ENCODE results near the gene FOXM1.

DNA sequence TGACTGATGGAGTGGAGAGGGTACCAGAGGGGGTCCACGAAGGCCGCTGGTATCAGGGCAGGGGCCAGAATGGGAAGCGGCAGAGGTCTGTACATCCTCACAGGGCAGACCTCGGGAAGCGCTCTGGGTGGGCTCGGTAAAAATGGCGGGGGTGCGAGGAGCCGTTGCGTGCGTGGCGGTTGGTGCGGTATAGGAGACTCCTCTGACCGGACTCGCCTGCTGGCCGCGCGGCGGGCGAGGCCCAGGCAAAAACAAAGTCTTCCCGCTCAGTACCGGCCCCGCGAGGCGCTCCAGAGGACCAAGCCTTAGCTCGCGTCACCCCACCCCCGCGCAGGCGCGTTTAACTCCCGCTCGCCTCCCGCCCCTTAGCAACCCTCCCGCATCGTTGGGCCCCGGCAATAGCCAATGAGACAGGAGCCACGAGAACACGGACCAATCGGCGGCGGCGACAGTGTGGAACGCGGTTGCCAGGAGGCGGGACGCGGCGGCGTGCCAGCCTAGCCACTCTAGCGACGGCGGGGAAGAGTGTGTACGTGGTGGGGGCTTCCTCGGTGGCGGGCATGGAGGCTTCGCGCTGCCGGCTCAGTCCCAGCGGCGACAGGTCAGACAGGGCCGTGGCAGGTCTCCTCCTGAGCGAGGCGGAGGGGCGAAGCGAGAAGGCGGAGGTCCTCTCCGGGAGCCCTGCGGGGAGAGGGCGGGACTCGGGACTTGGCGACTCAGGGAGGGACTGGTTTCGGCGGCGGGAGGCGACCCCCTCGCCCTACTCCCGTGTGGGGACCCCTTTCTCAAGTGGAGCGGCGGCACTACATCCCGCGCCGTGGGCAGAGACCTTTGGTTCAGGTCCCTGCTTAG lies 13.6 kb upstream of the FOXM1 start, which contains the start of gene TULP3:
- TF ChIP-seq, protein P1, sequence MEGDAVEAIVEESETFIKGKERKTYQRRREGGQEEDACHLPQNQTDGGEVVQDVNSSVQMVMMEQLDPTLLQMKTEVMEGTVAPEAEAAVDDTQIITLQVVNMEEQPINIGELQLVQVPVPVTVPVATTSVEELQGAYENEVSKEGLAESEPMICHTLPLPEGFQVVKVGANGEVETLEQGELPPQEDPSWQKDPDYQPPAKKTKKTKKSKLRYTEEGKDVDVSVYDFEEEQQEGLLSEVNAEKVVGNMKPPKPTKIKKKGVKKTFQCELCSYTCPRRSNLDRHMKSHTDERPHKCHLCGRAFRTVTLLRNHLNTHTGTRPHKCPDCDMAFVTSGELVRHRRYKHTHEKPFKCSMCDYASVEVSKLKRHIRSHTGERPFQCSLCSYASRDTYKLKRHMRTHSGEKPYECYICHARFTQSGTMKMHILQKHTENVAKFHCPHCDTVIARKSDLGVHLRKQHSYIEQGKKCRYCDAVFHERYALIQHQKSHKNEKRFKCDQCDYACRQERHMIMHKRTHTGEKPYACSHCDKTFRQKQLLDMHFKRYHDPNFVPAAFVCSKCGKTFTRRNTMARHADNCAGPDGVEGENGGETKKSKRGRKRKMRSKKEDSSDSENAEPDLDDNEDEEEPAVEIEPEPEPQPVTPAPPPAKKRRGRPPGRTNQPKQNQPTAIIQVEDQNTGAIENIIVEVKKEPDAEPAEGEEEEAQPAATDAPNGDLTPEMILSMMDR (IDR thresholded peaks at IDR 0.05; ENCODE audit: borderline replicate concordance, extremely low read depth, low read length, poor library complexity, severe bottlenecking): no peak
- TF ChIP-seq EZH2 (IDR thresholded peaks at IDR 0.05; ENCODE audit: borderline replicate concordance, low read depth, low read length, severe bottlenecking): no peak
